ENCODE data around the gene ADRA2C.
"Not testable (repeated sequence)": the region's sequence is repeated elsewhere in the genome, so short reads cannot be mapped to it uniquely, and the experiment has no call there.

The ADRA2C gene

DNA sequence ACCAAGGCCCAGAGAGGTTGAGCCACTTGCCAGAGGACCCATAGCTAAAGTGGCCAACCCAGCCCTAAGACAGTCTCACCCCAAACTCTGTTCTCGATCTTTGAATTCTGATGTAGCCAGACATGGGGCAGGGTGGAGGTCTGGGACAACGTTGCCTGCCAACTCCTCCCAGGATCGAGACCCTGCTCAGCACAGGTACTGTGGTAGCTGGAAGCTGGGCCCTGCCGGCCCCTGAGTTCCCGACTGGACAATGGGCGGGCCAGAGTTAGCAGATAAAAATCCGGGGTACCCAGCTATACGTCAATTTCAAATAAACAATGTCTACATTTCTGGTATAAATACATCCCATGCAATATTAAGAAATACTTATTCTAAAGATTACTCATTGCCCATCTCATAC, 35.3 kb downstream of the ADRA2C start:
- no peak for DNase-seq

DNA sequence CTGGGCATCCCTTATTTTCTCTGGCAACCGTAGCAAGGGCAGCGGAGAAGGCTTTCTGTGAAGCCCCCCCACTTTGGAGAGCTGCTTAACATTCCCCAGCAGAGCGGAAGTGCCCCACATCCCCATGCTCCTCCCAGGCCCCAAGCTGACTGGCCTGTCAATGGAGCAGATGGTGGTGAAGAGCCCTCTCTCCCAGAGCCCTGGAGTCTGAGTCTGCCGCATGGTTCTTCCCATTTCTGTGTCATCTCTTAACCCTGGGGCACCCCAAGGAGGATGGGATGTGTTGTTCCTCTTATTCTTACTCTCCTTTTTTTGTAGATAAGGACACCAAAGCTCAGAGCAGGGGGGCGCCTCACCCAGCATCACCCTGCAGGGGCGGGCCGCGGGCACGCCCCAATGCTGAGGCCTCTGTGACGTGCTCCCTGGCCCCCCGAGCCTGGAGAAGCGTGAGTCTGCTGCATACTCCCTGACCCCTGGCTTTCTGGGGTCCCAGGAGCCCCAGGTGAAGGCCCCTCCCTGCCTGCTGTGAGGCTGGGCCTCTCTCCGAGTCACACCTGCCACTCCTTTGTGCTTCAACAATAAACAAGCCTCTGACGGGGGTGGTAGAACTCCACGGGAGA, 35.9 kb downstream of the ADRA2C start:
- DNase-seq = no peak

DNA sequence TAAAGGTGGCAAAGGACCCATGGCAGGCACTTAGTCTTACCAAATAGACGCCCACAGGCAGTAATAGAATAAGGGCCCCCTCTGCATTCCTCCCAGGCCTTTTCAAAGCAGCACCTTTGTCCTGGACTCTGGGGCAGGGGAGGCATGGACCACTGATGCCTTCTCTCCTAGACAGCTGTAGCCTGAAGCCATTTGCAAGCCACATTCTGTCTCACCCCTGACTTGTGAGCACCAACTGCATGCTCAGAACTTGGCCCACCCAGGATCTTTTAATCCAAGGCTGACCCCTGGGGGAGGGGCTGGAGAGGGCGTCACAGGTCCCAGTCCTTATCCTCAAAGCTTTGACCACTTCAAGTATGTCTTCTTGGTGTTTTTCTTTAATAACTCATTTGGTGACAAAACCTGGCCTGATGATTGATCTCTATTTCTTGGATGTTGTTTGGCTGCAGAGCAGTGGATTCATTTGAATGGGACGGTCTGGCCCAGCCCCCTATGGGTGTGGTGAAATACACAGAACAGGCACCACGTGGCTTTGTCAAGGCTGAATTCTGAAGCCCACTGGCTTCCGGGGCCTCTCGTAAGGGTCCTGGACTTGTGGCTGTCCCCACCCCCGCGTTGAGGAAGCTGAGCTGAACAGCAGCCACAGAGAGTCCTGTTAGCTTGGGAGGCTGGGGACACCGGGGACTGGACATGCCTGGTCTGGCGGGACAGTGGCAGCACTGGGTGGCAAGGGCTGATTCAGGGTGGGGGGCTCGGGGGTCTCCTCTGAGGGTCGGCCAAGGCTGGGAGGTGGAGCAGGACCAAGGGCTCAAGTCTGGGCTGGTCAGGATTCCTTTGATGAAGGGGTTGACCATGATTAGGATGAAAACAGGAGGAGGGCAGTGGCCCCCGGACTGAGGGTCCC, 36.6 kb downstream of the ADRA2C start:
- DNase-seq = no peak

DNA sequence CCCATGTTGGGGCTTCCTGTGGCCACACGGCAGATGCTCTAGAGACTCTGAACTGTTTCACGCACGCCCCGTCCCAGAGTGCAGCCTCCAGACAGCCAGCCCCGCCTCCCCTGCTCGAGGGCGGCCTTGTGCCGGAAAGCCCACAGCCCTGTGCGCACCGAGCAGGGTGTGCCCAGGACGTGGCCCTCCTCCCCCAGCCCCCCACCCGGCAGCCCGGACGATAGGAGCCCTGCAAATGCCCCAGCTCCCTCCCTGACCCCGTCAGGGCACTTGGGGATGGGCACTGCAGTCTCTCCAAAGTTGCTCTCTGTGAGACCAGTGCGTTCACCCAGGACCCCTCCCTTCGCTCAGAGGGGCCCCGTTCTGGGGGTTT, 37.3 kb downstream of the ADRA2C start:
- DNase-seq = no peak

DNA sequence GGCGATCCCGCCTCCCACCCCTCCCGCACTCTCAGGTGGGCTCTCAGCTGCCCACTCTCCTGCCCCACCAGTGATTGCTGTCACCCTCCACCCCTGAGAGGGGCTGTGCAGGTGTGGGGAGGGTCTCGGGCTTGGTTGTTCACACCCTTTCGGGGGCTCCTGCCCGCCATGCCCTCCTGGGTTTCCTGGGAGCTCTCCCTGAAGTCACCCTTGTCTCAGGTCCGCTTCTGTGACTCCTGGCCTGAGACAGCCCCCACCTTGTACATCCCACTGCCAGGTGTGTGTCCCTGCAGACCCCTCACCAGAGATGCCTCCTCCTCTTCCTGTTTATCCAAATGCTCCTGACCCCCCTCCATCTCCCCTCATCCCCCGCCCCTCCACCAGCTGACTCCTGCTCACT, 37.8 kb downstream of the ADRA2C start:
- no peak for DNase-seq

DNA sequence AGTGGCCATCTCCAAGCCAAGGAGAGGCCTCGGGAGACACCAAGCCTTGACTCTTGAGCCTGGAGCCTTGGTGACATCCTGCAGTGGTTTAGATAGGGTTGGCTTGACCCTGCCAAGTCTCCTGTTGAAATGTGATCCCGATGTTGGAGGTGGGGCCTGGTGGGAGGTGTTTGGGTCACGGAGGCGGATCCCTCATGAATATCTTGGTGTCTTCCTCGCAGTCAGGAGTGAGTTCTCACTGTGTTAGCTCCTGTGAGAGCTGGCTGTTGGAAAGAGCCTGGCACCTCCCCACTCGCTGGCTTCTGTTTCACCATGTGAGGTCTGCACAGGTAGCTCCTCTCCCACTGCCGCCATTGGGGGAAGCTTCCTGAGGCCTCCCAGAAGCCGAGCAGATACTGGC, 38.8 kb downstream of the ADRA2C start:
- DNase-seq = no peak

DNA sequence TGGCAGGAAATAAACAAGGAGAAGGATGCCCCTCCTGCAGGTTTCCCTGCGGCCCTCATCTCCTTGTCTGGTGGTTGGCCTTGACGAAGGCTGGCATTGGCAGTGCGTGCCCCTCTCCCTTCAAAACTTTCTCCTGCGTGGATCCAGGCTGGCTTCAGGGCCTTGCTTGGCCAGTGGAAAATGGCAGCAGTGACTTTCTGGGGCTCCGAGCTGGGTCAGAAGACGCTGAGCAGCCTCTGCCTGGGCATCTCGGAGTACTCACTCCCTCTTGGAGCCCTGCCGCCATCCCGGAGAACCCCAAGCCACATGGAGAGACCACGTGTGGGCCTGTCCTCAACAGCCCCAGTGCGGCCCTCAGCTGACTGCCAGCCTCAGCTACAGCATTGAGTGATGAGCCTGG, 39.5 kb downstream of the ADRA2C start:
- no peak for DNase-seq

DNA sequence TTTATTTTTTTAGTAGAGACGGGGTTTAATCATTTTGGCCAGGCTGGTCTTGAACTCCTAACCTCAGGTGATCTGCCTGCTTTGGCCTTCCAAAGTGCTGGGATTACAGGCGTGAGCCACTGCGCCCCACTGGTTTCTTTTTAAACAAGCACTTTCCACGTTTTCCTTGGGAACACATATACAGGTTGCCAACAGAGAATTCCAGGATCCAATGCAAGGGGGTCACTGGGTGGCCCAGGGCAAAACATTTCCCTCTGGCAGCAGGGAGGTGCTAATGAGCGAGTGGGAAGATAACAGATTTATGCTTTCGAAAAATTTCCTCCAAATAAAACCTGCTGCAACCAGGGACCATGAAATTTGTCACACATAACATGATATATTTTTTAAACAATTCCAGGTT, 41.1 kb downstream of the ADRA2C start:
- no peak for DNase-seq

DNA sequence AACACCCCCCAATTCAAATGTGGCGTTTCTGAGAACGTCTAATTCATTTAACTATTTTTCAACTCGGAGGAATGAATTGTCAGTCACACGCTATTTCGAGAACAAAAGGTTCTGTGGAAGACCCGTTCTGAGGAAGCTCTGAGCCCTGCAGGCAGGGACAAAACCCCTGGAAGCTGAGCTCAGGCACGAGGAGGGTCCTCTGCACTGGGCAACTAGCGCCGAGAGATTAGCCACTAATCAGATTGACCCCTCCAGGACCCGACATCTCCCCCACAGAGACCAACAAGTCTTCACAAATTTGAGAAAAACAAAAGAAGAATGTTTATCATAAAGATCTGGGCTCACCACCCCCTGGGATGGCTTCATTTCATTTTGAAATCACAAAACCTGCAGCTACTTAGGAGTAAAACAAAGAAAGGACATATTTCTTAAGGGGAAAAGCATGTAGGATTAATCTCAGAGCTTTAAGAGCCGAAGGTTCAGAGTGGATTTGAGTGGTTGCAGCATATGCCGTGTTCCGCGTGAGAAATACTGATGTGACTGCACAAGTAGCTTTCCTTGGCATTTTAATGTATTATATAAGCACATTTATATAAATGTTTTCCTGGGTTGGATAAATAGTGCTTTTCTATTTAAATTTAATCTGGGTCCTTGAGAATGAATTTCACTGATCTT, 41.8 kb downstream of the ADRA2C start:
- no peak for DNase-seq

DNA sequence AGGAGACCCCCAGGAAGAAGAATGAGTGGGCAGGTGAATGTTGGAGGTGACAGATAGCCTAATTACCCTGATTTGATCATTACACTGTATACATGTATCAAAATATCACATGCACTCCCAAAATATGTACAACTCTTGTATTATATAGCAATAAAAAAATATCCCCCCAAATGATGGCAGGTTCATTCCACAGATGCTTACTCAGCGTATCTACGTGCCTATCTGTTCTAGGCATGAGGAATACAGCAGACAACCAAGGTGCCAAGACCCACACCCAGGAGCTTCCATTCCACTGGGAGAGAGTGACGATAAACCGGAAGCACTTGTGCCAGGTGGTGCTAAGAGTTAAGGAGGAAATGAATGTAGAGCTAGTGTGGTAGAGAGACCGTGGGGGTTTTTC, 42.4 kb downstream of the ADRA2C start:
- DNase-seq = no peak

DNA sequence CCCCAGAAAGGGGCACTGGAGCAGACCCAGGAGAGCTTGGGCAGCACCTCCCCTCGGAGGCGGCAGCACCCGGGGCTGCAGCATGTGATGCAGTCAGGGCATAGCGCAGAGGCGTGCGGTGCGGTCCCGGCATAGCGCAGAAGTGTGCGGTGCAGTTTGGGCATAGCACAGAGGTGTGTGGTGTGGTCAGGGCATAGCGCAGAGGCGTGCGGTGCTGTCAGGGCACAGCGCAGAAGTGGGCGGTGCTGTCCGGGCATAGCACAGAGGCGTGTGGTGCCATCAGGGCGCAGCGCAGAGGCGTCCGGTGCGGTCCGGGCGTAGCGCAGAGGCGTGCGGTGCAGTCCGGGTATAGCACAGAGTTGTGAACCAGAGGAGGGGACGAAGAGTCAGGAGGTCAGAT, 42.8 kb downstream of the ADRA2C start:
- DNase-seq = no peak

DNA sequence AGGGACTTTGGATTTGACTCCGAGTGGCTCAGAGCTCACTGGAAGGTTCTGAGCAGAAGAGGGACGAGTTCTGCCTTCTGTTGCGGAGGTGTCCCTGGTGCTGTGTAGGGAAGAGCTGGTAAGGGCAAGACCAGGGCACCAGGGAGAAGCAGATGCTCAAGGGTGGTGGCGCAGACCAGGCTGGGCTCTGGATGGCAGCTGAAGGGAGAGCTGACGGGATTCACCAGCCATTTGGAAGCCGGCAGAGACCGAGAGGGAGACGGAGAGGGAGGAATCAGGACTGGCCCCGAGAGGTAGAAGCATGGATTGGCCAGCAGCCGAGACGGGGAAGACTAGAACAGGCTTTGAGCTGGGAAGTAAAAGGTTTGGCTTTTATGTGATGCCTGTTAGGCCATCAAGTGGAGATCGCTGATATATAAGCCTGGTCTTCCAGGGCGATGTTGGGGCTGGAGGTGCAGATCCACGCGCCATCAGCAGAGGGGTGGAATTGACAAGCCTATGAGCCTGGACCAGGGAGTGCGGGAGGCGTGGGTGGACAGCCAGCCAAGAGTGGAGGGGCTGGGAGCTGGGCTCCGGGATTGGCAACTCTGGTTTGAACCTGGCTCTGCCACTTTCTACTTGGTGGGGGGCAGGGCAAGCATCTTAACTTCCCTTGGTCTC, 43.4 kb downstream of the ADRA2C start:
- DNase-seq = no peak

DNA sequence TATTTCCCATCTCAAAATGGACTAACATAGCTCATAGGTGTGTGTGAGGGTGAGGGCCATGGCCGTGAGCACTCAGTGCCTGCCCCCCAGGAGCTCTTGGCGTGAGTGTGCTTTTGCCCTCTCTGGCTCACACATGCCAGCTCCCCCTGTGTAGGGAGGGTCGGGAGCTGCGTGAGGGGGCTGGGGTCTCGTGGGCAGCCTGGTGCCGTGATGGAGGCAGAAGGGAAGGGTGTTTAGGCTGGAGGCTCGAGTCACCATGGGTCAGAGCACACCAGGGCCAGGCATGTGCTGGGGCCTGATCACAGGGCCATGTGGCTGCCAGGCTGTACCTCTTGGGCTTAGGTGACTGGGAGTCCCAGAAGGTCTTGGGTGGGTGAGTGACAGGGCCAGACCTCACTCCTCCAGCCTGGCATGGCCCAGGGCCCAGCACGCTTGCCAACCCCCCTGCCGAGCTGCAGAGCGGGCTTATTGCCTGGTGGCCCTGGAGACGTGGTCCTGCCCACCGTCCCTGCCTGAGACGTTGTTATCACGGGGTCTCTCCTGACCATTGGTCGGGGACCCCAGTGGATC, 44.0 kb downstream of the ADRA2C start:
- no peak for DNase-seq

DNA sequence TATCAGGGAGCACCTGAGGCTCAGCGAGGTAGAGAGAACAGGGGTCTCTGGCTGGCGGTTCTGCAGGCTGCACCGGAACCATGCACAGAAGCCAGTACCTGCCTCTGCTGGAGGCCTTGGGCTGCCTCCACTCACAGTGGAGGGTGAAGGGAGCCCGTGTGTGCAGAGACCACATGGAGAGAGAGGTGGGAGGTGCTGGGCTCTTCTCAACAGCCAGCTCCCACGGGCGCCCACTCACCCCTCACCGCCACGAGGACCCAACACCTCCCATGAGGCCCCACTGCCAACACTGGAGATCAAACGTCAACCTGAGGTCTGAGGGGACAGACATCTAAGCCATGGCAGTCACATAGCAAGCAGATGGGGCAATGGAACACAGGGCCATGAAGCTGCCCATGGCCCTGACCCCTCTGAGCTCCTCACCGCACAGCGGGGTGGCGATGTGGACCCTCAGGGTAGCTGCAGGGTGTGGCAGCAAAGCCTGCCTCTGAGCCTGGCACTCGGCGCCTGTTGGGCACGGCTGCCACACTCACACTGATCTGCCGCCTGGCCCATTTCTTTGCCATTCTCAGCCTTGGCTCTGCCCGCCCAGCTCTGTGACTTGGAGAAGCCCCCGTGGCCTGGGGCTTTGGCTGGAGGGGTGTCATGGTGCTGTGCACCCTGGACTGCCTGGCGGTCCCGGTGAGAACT, 44.8 kb downstream of the ADRA2C start:
- no peak for DNase-seq

DNA sequence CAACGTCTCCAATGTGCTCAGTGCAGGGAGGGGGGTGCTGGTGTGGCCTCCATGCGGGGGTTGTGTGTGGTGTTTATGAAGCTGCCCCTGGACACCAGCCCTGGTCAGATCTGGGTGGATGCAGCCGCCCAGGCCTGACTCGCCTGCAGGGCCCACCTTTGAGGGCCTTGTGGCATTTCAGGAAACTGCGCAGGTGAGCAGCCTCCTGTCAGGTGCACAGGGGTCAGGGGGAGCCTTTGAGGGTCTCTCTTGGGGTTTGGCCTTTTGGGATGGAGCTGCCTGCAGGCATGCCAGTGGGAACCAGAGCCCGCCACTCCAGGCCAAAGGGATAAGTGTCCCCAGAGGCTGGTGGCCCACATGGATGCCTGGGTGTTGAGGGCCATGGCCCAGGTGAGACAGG, 45.4 kb downstream of the ADRA2C start:
- DNase-seq = no peak

DNA sequence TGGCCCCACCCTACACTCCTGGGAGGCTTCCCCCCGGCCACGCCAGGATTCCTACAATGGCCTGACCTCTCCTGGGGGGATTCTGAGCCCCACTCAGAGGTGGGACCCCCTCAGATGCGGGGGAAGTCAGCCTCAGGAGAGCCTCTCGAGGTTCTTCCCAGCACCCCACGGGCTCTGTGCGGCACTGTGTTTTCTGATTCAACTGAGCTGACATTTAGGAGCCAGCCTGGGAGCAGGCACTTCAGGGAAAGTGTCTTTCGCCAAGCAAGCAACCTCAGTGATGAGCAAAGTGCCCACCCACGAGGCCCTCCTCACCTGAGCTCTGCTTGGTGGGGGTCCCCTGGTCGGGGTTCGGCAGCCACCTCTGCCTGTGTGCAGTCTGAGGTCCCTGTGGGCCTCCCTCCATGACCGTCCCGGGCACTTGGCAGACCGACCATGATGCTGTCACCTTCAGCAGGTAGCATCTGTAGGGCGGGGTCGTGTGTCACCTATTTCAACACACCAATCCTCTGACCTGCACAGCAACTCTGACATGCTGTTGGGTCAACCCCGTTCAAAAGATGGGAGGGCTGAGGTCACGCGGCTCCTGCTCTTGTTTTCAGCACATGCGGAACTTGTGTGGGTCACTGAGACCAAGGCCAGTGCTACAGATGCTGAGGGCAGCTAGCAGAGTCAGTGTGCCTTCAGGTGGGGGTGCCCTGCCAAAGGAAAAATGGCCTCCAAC, 46.2 kb downstream of the ADRA2C start:
- no peak for DNase-seq

DNA sequence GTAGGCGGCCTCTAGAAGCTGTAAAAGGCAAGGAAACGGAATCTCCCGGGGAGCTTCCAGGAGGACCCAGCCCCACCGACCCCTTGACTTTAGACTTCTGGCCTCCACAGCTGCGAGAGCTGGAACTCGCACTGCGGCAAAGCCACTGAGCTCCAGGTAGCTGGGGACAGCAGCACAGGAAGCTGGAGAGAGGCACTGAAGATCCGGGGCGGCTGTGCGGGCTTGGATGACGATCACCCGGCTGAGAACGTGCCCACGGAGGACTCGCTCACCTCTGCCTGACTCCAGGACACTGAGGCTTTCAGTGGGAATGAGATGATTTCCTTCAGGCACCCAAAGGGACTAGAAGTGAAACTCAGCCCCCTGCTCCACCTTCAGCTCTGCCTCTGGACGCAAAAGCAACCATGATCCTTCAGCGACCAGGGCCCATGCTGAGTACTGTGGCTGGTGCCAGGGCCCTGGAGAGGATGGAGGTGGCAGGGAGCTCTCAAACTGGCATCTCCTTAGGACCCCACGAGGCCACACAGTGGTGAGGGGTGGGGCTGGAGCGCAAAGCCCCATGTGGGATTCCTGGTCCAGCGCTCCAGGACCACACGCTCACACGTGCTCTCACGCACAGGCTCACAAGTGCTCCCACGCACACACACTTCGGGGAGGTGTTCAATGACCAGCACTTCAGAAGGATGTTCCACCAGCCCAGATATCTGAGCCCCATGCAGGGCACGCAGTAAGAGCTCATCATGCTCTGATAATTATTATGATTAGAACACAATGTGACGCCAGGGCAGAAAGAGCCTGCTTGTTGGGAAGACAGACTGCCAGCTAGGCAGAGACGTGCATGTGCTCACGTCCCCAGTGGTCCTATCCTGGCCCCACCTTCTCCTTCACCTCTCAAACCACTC, 47.2 kb downstream of the ADRA2C start:
- DNase-seq = no peak

DNA sequence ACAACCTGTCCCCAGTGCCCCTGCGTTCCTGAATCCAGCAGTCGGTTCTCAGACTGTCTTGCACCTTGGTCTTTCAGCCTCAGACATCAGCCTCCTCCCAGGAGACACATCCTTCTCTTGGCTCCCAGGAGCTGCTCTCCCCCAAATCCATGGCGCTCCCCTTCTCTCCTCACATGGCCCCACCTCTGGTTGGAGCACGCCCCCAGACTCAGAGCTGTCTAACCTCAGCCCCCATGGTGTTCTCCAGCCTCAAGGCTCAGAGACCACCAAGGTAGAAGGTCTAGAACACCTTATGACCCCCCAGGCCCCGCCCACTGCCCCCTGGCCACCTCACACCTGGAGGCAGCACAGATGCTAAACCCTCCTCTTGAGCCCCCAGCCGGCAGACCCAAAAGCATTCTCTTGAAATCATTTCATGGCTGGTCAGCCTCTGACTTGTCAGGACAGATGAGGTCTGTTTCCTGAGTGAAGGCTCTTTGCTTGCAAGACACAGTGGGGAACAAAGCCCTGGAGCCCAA, 47.9 kb downstream of the ADRA2C start:
- DNase-seq = no peak

DNA sequence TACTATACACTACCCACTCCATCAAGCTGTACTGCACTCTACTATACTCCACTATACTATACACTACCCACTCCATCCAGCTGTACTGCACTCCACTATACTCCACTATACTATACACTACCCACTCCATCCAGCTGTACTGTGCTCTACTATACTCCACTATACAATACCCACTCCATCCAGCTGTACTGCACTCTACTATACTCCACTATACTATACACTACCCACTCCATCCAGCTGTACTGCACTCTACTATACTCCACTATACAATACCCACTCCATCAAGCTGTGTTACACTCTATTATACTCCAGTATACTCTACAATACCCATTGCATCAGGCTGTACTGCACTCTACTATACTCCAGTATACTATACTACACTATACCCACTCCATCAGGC, 48.7 kb downstream of the ADRA2C start:
- not testable (repeated sequence) for DNase-seq

DNA sequence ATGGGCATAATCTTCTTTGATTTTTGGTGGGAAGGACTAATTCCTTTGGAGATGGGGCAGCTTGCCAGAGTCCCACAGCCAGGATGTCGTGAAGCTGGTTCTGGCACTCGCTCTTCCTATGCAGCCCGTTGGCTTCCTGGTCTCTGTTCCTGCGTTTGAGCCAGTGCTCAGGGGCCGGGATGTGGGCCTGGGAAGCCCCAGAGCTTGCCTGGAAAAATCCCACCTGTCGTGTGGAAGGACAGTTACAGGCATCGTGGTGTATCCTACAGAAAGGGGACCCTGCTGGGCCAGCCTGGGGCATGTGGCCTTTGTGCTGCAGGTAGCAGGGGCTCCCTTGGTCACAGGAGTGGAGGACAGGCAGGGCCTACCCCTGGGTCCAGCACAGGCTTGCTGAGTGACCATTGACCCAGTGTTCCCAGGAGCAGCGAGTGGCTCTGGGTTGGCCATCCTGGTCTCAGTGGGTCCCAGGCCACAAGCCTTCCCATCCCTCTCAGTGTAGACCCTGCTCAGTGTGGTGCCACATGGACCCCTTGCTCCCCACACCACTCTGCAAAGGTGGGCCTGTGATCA, 50.2 kb downstream of the ADRA2C start:
- DNase-seq = no peak
